ENCODE data around the gene CYP51A1.
A peak's percentile ranks its signal among the peaks of the same experiment; 100 is the strongest.
"Not testable (repeated sequence)": the region's sequence is repeated elsewhere in the genome, so short reads cannot be mapped to it uniquely, and the experiment has no call there.

Gene CYP51A1

GRCh38 chr7:92134271-92135051, at the start of gene CYP51A1:
Gene CYP51A1, minus strand, starts transcription at chr7:92134477. Its CDS starts 113 bp downstream, at chr7:92134364.
- Histone ChIP-seq H3K27me3 (replicated peaks) (no peaks in the 10 kb centered on the region), H3K36me3 (replicated peaks) (peaks cover 6% of the 10 kb centered on the region), H3K27ac (peak within 1 kb of the TSS; percentile 98), H3K4me3 (ENCODE audit: low read depth, low read length) (peak within 1 kb of the TSS; percentile 92)
- peak; percentile 93 for DNase-seq
- TF ChIP-seq CTCF (IDR thresholded peaks at IDR 0.05; ENCODE audit: low read depth, low read length, missing control alignments), result peak; percentile 21
- in situ Hi-C loops (cut with HindIII; ENCODE audit: low pct_ligation_motif_present, low sequenced_read_pairs), result no loop called here

GRCh38 chr7:92178928-92179924, 44.9 kb upstream of the CYP51A1 start, which contains the start of gene LRRD1:
Gene LRRD1, minus strand, starts transcription at chr7:92179142. Its CDS starts 13,940 bp downstream, at chr7:92165202.
- Histone ChIP-seq H3K27ac (no peak within 1 kb of the TSS), H3K36me3 (replicated peaks) (no peaks in the 10 kb centered on the region), H3K27me3 (replicated peaks) (no peaks in the 10 kb centered on the region), H3K4me3 (ENCODE audit: low read depth, low read length) (peak within 1 kb of the TSS; percentile 64)
- TF ChIP-seq CTCF (IDR thresholded peaks at IDR 0.05; ENCODE audit: low read depth, low read length, missing control alignments), result peak; percentile 91
- DNase-seq, result peak; percentile 83
- in situ Hi-C loops (cut with HindIII; ENCODE audit: low pct_ligation_motif_present, low sequenced_read_pairs), result no loop called here

- Histone ChIP-seq H3K27ac (no peak overlapping the region), H3K4me3 (ENCODE audit: low read depth, low read length) (no peak overlapping the region), H3K36me3 (replicated peaks) (no peaks in the 10 kb centered on the region), H3K27me3 (replicated peaks) (no peaks in the 10 kb centered on the region)
- no peak for TF ChIP-seq CTCF (IDR thresholded peaks at IDR 0.05; ENCODE audit: low read depth, low read length, missing control alignments)
- peak; percentile 37 for DNase-seq
- in situ Hi-C loops (cut with HindIII; ENCODE audit: low pct_ligation_motif_present, low sequenced_read_pairs), result no loop called here
Measured at GRCh38 chr7:92177362-92177761, 43.1 kb upstream of the CYP51A1 start.

GRCh38 chr7:92169529-92169928, 35.3 kb upstream of the CYP51A1 start:
- H3K36me3 ChIP-seq (replicated peaks); H3K27me3 ChIP-seq (replicated peaks); in situ Hi-C loops (cut with HindIII; ENCODE audit: low pct_ligation_motif_present, low sequenced_read_pairs); H3K27ac ChIP-seq; H3K4me3 ChIP-seq (ENCODE audit: low read depth, low read length); DNase-seq: not testable (repeated sequence)

- TF ChIP-seq CTCF (IDR thresholded peaks at IDR 0.05; ENCODE audit: low read depth, low read length, missing control alignments), result no peak
- Histone ChIP-seq H3K27me3 (replicated peaks) (no peaks in the 10 kb centered on the region), H3K4me3 (ENCODE audit: low read depth, low read length) (no peak overlapping the region), H3K36me3 (replicated peaks) (no peaks in the 10 kb centered on the region), H3K27ac (no peak overlapping the region)
- in situ Hi-C loops (cut with HindIII; ENCODE audit: low pct_ligation_motif_present, low sequenced_read_pairs), result no loop called here
- no peak for DNase-seq
Measured at GRCh38 chr7:92161271-92161670, 27.0 kb upstream of the CYP51A1 start.
